Measurements from ENCODE around the gene BPIFB4. TPM values are rescaled to one million over a fixed set of nuclear protein-coding genes. Genes with fewer than 3 reads are reported as not detected.

Gene BPIFB4
- total and polyA plus RNA-seq, 2 of the 4 experiments (the other 2 are of a cell fraction): not detected

DNA sequence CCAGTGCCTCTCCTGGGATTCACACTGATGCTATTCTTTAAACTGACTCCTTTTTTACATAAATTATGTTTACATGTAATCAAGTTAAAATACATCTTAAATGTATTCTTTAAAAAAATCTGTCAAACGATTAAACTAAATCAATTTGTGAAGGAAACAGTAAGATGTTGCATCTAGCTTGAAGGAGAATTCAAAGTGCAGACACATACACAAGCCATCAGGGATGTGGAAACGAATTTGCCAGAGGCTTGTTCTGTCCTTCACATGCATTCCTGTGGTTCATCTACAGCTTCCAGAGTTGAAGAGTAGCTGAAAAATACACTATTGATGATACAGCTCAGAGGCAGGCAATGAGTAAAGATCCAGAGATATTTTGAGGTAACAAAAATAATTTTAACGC, 33.0 kb upstream of the BPIFB4 start:
- no CpG with 5 or more reads among the region's 3 CpGs for WGBS, 2 experiments (ENCODE audit: extremely low coverage in 2 of 2, insufficient read length in 1 of 2)
- no peak overlapping the region for H3K14ac ChIP-seq (replicated peaks; ENCODE audit: low read depth, low read length)
- H2AFZ ChIP-seq (replicated peaks; ENCODE audit: low read length, poor library complexity): no peak overlapping the region
- no peak overlapping the region for H3K4ac ChIP-seq (ENCODE audit: low read depth, low read length)
- TF ChIP-seq, protein P1, sequence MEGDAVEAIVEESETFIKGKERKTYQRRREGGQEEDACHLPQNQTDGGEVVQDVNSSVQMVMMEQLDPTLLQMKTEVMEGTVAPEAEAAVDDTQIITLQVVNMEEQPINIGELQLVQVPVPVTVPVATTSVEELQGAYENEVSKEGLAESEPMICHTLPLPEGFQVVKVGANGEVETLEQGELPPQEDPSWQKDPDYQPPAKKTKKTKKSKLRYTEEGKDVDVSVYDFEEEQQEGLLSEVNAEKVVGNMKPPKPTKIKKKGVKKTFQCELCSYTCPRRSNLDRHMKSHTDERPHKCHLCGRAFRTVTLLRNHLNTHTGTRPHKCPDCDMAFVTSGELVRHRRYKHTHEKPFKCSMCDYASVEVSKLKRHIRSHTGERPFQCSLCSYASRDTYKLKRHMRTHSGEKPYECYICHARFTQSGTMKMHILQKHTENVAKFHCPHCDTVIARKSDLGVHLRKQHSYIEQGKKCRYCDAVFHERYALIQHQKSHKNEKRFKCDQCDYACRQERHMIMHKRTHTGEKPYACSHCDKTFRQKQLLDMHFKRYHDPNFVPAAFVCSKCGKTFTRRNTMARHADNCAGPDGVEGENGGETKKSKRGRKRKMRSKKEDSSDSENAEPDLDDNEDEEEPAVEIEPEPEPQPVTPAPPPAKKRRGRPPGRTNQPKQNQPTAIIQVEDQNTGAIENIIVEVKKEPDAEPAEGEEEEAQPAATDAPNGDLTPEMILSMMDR (conservative IDR thresholded peaks at IDR 0.05; ENCODE audit: low read depth, low read length): no peak
- TF ChIP-seq RCOR1 (IDR thresholded peaks at IDR 0.05; ENCODE audit: insufficient replicate concordance, low read length): no peak
- TF ChIP-seq FOS (IDR thresholded peaks at IDR 0.05; ENCODE audit: low read depth, low read length): no peak
- TF ChIP-seq MXI1 (IDR thresholded peaks at IDR 0.05; ENCODE audit: borderline replicate concordance, low read depth, low read length): no peak
- no peak for TF ChIP-seq POLR2A (IDR thresholded peaks at IDR 0.05; ENCODE audit: low read depth, low read length)
- no peak for TF ChIP-seq CEBPB (IDR thresholded peaks at IDR 0.05; ENCODE audit: low read depth, low read length)
- H3K9ac ChIP-seq (ENCODE audit: low read depth, low read length): no peak overlapping the region
- no TSS peak for BruUV-seq (replicated peaks)
- H3K27me3 ChIP-seq (ENCODE audit: control insufficient read depth, insufficient read depth, low read length): no peaks in the 10 kb centered on the region
- no peaks in the 10 kb centered on the region for H3K9me1 ChIP-seq (ENCODE audit: insufficient read depth, low read length)
- no peak overlapping the region for H2AK5ac ChIP-seq (ENCODE audit: low read depth, low read length)
- no peak overlapping the region for H3K4me3 ChIP-seq (ENCODE audit: insufficient read depth, low read depth, low read length)
- DNase-seq (no peak), ATAC-seq (ENCODE audit: low read depth) (no peak)
- POLR2A ChIA-PET (ENCODE audit: unreplicated experiment): no interaction called here
- dilution Hi-C loops (cut with HindIII; ENCODE audit: low sequenced_read_pairs, unreplicated experiment): no loop called here
- no peak overlapping the region for H3K27ac ChIP-seq (ENCODE audit: insufficient read depth, low read length)
- 0 out of 2 replicates have a peak, but pooled peaks cover 2% of the 10 kb centered on the region for H3K9me3 ChIP-seq (ENCODE audit: control insufficient read depth, insufficient read depth, low read length)
- H4K8ac ChIP-seq (ENCODE audit: low read depth in 2 of 2, low read length in 2 of 2): no peak overlapping the region
- H3K56ac ChIP-seq (ENCODE audit: extremely low read depth, insufficient read depth, low read length): no peak overlapping the region
- no peaks in the 10 kb centered on the region for H4K20me1 ChIP-seq (ENCODE audit: insufficient read depth, low read length)
- H4K5ac ChIP-seq (ENCODE audit: low read depth, low read length): no peak overlapping the region
- CTCF ChIA-PET: no interaction called here
- H2BK5ac ChIP-seq (ENCODE audit: low read depth, low read length, poor library complexity, severe bottlenecking): no peak overlapping the region
- no peak overlapping the region for H4K91ac ChIP-seq (ENCODE audit: insufficient read depth, low read depth, low read length)
- no peak overlapping the region for H2AK9ac ChIP-seq (replicated peaks; ENCODE audit: low read depth, low read length, poor library complexity)
- no peaks in the 10 kb centered on the region for H3K36me3 ChIP-seq (ENCODE audit: control insufficient read depth, insufficient read depth, low read length)
- H2BK15ac ChIP-seq (ENCODE audit: low read depth, low read length): no peak overlapping the region
- H3K4me2 ChIP-seq (ENCODE audit: low read depth, low read length): no peak overlapping the region
- intact Hi-C loops (cut with micrococcal nuclease): no loop called here
- H2BK120ac ChIP-seq (ENCODE audit: low read depth, low read length): no peak overlapping the region
- no peak overlapping the region for H2BK20ac ChIP-seq (ENCODE audit: low read depth, low read length)
- no peaks in the 10 kb centered on the region for H3K79me1 ChIP-seq (ENCODE audit: low read depth in 1 of 2, low read length in 2 of 2)
- no peaks in the 10 kb centered on the region for H3K4me1 ChIP-seq (ENCODE audit: control insufficient read depth, insufficient read depth, low read length)
- no peak overlapping the region for H3K23ac ChIP-seq (ENCODE audit: low read depth, low read length)
- in situ Hi-C loops (cut with MboI; ENCODE audit: low sequenced_read_pairs): no loop called here
- H3K18ac ChIP-seq (ENCODE audit: low read depth, low read length): no peak overlapping the region

Data from IMR-90 (cell line).